SK-N-SH treated with all-trans-retinoic acid at 6 μM for 48 hours (cell line): ENCODE data around the gene NFATC2IP.
"Not testable (repeated sequence)": the region's sequence is repeated elsewhere in the genome, so short reads cannot be mapped to it uniquely, and the experiment has no call there.

Experiments used
- ATAC-seq: fragments of 200-7000 bp; cut with Tn5 transposase; 3 replicates; pipeline ENCODE4 v1.9.1; 2020; ENCODE audit warnings: mild to moderate bottlenecking, moderate library complexity
- ARNTL ChIP-seq: fragments of 450-650 bp; formaldehyde crosslinking; IDR thresholded peaks from 2 replicates; pipeline ENCODE4 v1.5.0; 2020; ENCODE audit warnings: low read depth, mild to moderate bottlenecking, moderate library complexity, borderline replicate concordance
- BACH2 ChIP-seq: fragments of 250-450 bp; sonication (Bioruptor Pico); IDR thresholded peaks from 2 replicates; pipeline ENCODE4 v1.9.0; 2021; ENCODE audit warnings: mild to moderate bottlenecking, borderline replicate concordance
- CSDC2 ChIP-seq: fragments of 250-450 bp; sonication (Bioruptor Pico); IDR thresholded peaks from 2 replicates; pipeline ENCODE4 v1.5.0; 2020; ENCODE audit warnings: mild to moderate bottlenecking, moderate library complexity
- ESRRG ChIP-seq: fragments of 250-450 bp; sonication (Bioruptor Pico); IDR thresholded peaks from 2 replicates; pipeline ENCODE4 v1.6.1; 2021; ENCODE audit warnings: mild to moderate bottlenecking
- ISL1 ChIP-seq: fragments of 250-450 bp; sonication (Bioruptor Pico); IDR thresholded peaks from 2 replicates; pipeline ENCODE4 v2.1.2; 2022; ENCODE audit warnings: mild to moderate bottlenecking, moderate library complexity
- PPARA ChIP-seq: fragments of 250-450 bp; sonication (Bioruptor Pico); IDR thresholded peaks from 2 replicates; pipeline ENCODE4 v1.5.0; 2020; ENCODE audit warnings: mild to moderate bottlenecking, borderline replicate concordance
- RARB ChIP-seq: fragments of 250-450 bp; sonication (Bioruptor Pico); IDR thresholded peaks from 2 replicates; pipeline ENCODE4 v1.8.0; 2021; ENCODE audit warnings: mild to moderate bottlenecking, moderate library complexity
- SNAI2 ChIP-seq: fragments of 250-450 bp; sonication (Bioruptor Pico); IDR thresholded peaks from 2 replicates; pipeline ENCODE4 v1.5.0; 2020; ENCODE audit warnings: mild to moderate bottlenecking, moderate library complexity
- TCF4 ChIP-seq: fragments of 250-450 bp; sonication (Bioruptor Pico); IDR thresholded peaks from 2 replicates; pipeline ENCODE4 v1.8.0; 2021; ENCODE audit warnings: mild to moderate bottlenecking, moderate library complexity, borderline replicate concordance
- TOX ChIP-seq: fragments of 250-450 bp; sonication (Bioruptor Pico); IDR thresholded peaks from 2 replicates; pipeline ENCODE4 v1.8.0; 2021; ENCODE audit warnings: mild to moderate bottlenecking, moderate library complexity, borderline replicate concordance
- ZC3H10 ChIP-seq: fragments of 250-450 bp; sonication (Bioruptor Pico); IDR thresholded peaks from 2 replicates; pipeline ENCODE4 v1.5.1; 2021; ENCODE audit warnings: mild to moderate bottlenecking, moderate library complexity
- ZFP3 ChIP-seq: fragments of 250-450 bp; sonication (Bioruptor Pico); IDR thresholded peaks from 2 replicates; pipeline ENCODE4 v1.5.0; 2020; ENCODE audit warnings: mild to moderate bottlenecking, moderate library complexity
- ZFP30 ChIP-seq: fragments of 450-650 bp; formaldehyde crosslinking; IDR thresholded peaks from 2 replicates; pipeline ENCODE4 v1.5.0; 2022; ENCODE audit warnings: mild to moderate bottlenecking, moderate library complexity
- ZNF565 ChIP-seq: fragments of 450-650 bp; formaldehyde crosslinking; conservative IDR thresholded peaks from 2 replicates; pipeline ENCODE4 v1.5.0; 2020; ENCODE audit warnings: low read depth, mild to moderate bottlenecking, moderate library complexity
- ZNF70 ChIP-seq: fragments of 450-650 bp; formaldehyde crosslinking; IDR thresholded peaks from 2 replicates; pipeline ENCODE4 v1.5.0; 2020; ENCODE audit warnings: mild to moderate bottlenecking, moderate library complexity
- ZNF8 ChIP-seq: fragments of 450-650 bp; formaldehyde crosslinking; IDR thresholded peaks from 2 replicates; pipeline ENCODE4 v1.5.0; 2020; ENCODE audit warnings: mild to moderate bottlenecking, moderate library complexity
- TF ChIP-seq, protein P1 (sequence below): fragments of 250-450 bp; sonication (Bioruptor Pico); IDR thresholded peaks from 2 replicates; pipeline ENCODE4 v1.8.0; 2020; ENCODE audit warnings: mild to moderate bottlenecking, moderate library complexity, borderline replicate concordance
- TF ChIP-seq, protein P2 (sequence below): fragments of 250-450 bp; sonication (Bioruptor Pico); IDR thresholded peaks from 2 replicates; pipeline ENCODE4 v1.8.0; 2021; ENCODE audit warnings: low read depth, mild to moderate bottlenecking, moderate library complexity, borderline replicate concordance
- TF ChIP-seq, protein P3 (sequence below): fragments of 250-450 bp; sonication (Bioruptor Pico); IDR thresholded peaks from 2 replicates; pipeline ENCODE4 v1.5.1; 2021; ENCODE audit warnings: mild to moderate bottlenecking, moderate library complexity
- TF ChIP-seq, protein P4 (sequence below): fragments of 250-450 bp; sonication (Bioruptor Pico); IDR thresholded peaks from 2 replicates; pipeline ENCODE4 v1.5.1; 2020; ENCODE audit warnings: low read depth, mild to moderate bottlenecking, moderate library complexity
- TF ChIP-seq, protein P5 (sequence below): fragments of 250-450 bp; sonication (Bioruptor Pico); IDR thresholded peaks from 2 replicates; pipeline ENCODE4 v1.5.0; 2020; ENCODE audit warnings: mild to moderate bottlenecking, moderate library complexity

Gene NFATC2IP

DNA sequence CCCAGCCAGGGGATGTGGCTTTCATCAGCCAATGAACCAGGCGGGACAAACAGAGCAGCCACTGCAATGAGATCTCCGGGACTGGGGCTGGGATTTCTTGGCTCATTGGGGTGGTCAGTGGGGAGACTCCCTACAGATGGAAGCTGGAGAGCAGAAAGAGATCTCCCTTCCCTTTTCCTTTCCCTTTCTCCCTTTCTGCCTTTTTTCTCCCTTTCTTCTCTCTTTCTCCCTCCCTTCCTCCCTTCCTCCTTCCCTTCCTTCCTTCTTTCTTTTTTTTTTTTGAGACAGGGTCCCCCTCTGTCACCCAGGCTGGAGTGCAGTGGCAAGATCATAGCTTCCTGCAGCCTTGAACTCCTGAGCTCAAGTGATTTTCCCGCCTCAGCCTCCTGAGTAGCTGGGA is 48.1 kb downstream of the NFATC2IP start:
- no peak for ATAC-seq
- TF ChIP-seq TCF4 (CRISPR knock-in tag): no peak
- TF ChIP-seq, all 23 proteins: peak for 0

DNA sequence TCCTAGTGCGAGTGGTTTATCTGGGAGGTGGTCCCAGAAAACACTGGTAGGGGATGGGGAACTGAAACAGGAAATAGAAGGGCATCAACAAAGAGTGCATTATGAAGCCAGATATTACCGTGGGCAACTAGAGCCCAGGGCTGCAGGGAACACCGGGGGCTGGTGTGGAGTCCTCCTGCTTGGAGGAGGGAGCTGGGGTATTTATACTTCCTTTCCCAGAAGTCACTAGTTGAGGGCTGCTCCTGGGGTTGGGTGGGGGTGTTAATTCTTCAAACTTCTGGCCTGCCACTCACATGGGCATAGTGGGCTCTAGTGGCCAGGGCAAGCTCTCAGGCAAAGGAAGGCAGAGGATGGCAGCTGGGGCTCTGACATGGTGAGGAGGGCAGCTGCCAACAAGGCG is 48.8 kb downstream of the NFATC2IP start:
- no peak for ATAC-seq
- no peak for TF ChIP-seq ISL1 (CRISPR knock-in tag)
- TF ChIP-seq TOX (CRISPR knock-in tag): no peak
- TF ChIP-seq, protein P1, sequence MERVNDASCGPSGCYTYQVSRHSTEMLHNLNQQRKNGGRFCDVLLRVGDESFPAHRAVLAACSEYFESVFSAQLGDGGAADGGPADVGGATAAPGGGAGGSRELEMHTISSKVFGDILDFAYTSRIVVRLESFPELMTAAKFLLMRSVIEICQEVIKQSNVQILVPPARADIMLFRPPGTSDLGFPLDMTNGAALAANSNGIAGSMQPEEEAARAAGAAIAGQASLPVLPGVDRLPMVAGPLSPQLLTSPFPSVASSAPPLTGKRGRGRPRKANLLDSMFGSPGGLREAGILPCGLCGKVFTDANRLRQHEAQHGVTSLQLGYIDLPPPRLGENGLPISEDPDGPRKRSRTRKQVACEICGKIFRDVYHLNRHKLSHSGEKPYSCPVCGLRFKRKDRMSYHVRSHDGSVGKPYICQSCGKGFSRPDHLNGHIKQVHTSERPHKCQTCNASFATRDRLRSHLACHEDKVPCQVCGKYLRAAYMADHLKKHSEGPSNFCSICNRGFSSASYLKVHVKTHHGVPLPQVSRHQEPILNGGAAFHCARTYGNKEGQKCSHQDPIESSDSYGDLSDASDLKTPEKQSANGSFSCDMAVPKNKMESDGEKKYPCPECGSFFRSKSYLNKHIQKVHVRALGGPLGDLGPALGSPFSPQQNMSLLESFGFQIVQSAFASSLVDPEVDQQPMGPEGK: no peak
- TF ChIP-seq, protein P2, sequence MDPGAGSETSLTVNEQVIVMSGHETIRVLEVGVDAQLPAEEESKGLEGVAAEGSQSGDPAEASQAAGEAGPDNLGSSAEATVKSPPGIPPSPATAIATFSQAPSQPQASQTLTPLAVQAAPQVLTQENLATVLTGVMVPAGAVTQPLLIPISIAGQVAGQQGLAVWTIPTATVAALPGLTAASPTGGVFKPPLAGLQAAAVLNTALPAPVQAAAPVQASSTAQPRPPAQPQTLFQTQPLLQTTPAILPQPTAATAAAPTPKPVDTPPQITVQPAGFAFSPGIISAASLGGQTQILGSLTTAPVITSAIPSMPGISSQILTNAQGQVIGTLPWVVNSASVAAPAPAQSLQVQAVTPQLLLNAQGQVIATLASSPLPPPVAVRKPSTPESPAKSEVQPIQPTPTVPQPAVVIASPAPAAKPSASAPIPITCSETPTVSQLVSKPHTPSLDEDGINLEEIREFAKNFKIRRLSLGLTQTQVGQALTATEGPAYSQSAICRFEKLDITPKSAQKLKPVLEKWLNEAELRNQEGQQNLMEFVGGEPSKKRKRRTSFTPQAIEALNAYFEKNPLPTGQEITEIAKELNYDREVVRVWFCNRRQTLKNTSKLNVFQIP (CRISPR knock-in tag): no peak
- no peak for TF ChIP-seq ZC3H10 (CRISPR knock-in tag)
- TF ChIP-seq, protein P3, sequence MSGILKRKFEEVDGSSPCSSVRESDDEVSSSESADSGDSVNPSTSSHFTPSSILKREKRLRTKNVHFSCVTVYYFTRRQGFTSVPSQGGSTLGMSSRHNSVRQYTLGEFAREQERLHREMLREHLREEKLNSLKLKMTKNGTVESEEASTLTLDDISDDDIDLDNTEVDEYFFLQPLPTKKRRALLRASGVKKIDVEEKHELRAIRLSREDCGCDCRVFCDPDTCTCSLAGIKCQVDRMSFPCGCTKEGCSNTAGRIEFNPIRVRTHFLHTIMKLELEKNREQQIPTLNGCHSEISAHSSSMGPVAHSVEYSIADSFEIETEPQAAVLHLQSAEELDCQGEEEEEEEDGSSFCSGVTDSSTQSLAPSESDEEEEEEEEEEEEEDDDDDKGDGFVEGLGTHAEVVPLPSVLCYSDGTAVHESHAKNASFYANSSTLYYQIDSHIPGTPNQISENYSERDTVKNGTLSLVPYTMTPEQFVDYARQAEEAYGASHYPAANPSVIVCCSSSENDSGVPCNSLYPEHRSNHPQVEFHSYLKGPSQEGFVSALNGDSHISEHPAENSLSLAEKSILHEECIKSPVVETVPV (CRISPR knock-in tag): no peak
- TF ChIP-seq CSDC2 (CRISPR knock-in tag): no peak
- TF ChIP-seq, protein P4, sequence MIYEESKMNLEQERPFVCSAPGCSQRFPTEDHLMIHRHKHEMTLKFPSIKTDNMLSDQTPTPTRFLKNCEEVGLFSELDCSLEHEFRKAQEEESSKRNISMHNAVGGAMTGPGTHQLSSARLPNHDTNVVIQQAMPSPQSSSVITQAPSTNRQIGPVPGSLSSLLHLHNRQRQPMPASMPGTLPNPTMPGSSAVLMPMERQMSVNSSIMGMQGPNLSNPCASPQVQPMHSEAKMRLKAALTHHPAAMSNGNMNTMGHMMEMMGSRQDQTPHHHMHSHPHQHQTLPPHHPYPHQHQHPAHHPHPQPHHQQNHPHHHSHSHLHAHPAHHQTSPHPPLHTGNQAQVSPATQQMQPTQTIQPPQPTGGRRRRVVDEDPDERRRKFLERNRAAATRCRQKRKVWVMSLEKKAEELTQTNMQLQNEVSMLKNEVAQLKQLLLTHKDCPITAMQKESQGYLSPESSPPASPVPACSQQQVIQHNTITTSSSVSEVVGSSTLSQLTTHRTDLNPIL: no peak
- TF ChIP-seq ESRRG: no peak
- no peak for TF ChIP-seq ZFP3 (CRISPR knock-in tag)
- no peak for TF ChIP-seq ZNF8
- TF ChIP-seq ZFP30 (CRISPR knock-in tag): no peak
- TF ChIP-seq PPARA (CRISPR knock-in tag): no peak
- TF ChIP-seq BACH2 (CRISPR knock-in tag): no peak
- no peak for TF ChIP-seq ZNF565 (CRISPR knock-in tag)
- TF ChIP-seq TCF4 (CRISPR knock-in tag): no peak
- TF ChIP-seq SNAI2 (CRISPR knock-in tag): no peak
- no peak for TF ChIP-seq ARNTL (CRISPR knock-in tag)
- TF ChIP-seq, protein P5, sequence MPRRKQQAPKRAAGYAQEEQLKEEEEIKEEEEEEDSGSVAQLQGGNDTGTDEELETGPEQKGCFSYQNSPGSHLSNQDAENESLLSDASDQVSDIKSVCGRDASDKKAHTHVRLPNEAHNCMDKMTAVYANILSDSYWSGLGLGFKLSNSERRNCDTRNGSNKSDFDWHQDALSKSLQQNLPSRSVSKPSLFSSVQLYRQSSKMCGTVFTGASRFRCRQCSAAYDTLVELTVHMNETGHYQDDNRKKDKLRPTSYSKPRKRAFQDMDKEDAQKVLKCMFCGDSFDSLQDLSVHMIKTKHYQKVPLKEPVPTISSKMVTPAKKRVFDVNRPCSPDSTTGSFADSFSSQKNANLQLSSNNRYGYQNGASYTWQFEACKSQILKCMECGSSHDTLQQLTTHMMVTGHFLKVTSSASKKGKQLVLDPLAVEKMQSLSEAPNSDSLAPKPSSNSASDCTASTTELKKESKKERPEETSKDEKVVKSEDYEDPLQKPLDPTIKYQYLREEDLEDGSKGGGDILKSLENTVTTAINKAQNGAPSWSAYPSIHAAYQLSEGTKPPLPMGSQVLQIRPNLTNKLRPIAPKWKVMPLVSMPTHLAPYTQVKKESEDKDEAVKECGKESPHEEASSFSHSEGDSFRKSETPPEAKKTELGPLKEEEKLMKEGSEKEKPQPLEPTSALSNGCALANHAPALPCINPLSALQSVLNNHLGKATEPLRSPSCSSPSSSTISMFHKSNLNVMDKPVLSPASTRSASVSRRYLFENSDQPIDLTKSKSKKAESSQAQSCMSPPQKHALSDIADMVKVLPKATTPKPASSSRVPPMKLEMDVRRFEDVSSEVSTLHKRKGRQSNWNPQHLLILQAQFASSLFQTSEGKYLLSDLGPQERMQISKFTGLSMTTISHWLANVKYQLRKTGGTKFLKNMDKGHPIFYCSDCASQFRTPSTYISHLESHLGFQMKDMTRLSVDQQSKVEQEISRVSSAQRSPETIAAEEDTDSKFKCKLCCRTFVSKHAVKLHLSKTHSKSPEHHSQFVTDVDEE: no peak
- no peak for TF ChIP-seq ZNF70

DNA sequence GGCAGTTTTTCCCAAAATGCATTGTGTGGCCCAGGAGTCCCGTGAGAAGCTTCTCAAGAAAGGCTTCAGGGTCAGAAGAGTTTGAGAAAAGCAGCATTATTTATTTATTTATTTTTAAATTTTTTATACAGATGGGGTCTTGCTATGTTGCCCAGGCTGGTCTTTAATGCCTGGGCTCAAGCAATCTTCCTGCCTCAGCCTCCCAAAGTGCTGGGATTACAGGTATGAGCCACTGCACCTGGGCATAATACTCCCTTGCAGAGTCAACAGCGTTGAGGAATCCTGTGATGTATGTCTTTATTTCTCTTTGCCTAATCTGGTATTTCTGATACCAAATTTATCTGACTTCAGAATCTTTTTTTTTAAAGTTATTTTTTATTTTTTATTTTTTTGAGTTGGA is 49.3 kb downstream of the NFATC2IP start:
- no peak for ATAC-seq

DNA sequence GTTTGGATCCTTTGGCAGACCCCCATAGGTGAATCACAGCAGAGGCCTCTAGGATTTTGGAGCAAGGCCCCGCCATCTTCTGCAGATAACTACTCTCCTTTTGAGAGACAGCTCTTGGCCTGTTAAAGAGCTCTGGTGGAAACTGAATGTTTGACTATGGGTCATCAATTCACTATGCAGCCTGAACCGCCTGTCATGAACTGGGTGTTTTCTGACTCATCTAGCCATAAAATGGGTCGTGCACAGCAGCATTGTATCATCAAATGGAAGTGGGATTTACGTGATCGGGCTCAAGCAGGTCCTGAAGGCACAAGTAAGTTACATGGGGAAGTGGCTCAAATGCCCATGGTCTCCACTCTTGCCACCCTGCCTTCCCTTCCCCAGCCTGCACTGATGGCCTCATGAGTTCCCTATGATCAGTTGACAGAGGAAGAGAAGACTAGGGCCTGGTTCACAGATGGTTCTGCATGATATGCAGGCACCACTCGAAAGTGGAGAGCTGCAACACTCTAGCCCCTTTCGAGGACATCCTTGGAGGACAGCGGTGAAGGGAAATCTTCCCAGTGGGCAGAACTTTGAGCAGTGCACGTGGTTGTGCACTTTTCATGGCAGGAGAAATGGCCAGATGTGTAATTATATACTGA is 53.9 kb downstream of the NFATC2IP start:
- not testable (repeated sequence) for ATAC-seq

More for the DNA sequence above, 49.3 kb downstream of the NFATC2IP start:
- TF ChIP-seq, protein P3 (CRISPR knock-in tag): no peak
- TF ChIP-seq, protein P2 (CRISPR knock-in tag): no peak
- TF ChIP-seq ZNF70: no peak
- no peak for TF ChIP-seq ARNTL (CRISPR knock-in tag)
- TF ChIP-seq ESRRG: no peak
- no peak for TF ChIP-seq RARB (CRISPR knock-in tag)
- TF ChIP-seq PPARA (CRISPR knock-in tag): no peak
- no peak for TF ChIP-seq ZNF8
- no peak for TF ChIP-seq CSDC2 (CRISPR knock-in tag)
- no peak for TF ChIP-seq ZC3H10 (CRISPR knock-in tag)
- TF ChIP-seq ZFP3 (CRISPR knock-in tag): no peak
